Right renal cortex interstitium (tissue), 3 donors: ENCODE data around the gene ELMOD2. TPM values are rescaled to one million over a fixed set of nuclear protein-coding genes. Genes with fewer than 3 reads are reported as not detected.
"Not testable (repeated sequence)": the region's sequence is repeated elsewhere in the genome, so short reads cannot be mapped to it uniquely, and the experiment has no call there.

Experiments used
- DNase-seq, 3 donors: peaks; one replicate each; pipeline ENCODE4 v3.0.0-alpha.2; 2013; ENCODE audit warnings: low read depth in 3 of 3, low spot score in 2 of 3
- polyA plus RNA-seq, 3 donors: library from polyadenylated mRNA; unstranded; fragments of 120-200 nt; gene quantifications; one replicate each; pipeline ENCODE4 v1.2.1, GENCODE V29; 2013; ENCODE audit not compliant: insufficient read length in 3 of 3

ELMOD2 gene, protein sequence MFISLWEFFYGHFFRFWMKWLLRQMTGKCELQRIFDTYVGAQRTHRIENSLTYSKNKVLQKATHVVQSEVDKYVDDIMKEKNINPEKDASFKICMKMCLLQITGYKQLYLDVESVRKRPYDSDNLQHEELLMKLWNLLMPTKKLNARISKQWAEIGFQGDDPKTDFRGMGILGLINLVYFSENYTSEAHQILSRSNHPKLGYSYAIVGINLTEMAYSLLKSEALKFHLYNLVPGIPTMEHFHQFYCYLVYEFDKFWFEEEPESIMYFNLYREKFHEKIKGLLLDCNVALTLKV
- polyA plus RNA-seq: 10 to 100 TPM; 41.5 to 52.2 (median 47.7) TPM

- peak; percentile 80 to 94 (median 91) for DNase-seq
Measured at GRCh38 chr4:140523857-140524742, at the start of gene ELMOD2. ELMOD2 (plus strand) TSS chr4:140524168; CDS start chr4:140525429, 1,261 bp downstream.

GRCh38 chr4:140483445-140483844, 40.5 kb upstream of the ELMOD2 start:
- DNase-seq: no peak

DNA sequence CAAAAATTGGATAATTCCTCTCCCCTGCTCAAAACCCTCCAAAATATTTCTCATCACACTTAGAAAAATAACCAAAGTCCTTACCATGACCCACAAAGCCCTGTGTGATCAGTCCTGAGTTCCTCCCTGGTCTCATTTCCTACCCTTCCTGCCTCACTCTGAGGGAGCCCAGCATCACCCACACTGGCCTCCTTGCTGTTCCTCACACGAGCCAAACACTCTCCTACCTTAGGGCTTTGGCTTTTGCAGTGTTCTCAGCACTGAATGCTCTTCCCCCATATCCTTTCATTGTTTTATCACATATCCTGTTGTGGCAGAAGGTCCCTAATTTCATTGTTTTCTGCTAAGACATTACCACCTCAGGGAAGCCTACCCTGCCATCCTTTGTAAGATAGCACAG, 38.0 kb upstream of the ELMOD2 start:
- no peak for DNase-seq

- peak in 1 of 3 donors; percentile 10 for DNase-seq
Measured at GRCh38 chr4:140497405-140497746, 26.6 kb upstream of the ELMOD2 start.

DNA sequence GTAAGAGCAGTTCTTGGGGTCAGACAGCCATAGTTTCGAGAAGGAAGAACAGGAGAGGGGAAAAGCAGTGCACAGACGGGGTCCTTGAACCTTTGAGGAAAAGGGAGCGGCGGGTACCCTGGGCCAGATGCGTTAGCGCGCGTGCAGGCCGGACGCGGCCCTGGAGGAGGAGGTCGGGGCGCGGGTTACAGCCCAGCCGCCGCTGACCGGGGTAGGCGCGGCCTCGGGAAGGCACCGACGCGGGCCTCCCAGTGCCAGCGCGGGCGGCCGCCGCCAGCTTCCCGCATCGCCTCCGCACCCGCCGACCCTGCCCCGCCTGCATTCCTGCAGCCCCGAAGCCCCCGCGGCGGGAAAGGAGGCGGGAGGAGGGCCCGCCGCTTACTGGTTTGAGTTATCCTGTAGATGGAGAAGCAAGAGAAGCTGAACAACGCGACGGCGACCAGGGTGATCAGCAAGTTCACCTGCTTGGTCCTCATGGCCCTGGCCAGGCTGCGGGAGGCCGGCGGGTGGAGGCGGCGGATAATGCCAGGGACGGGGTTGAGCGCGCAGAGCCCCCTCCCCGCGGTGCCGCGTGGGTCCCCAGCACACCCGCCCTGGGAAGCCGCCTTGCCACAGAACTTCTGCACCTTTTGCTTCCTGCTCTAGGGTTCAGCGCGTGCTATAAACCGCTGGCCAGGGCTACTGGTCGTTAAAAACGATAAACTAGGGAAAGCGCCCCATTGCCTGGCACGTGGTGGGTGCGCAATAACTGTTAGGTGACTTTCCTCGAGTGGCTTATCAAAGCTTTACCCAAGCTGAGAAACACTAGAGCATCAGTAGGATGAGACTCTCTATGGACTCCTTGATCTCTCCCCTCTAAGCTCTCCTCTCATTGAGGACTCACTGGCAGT, 26.0 kb upstream of the ELMOD2 start, which contains the start of gene MGAT4D:
Gene MGAT4D (minus strand): TSS at position 547 of the 890 bp plus-strand sequence. CDS start 71 bp downstream, at position 476.
- no peak for DNase-seq

DNA sequence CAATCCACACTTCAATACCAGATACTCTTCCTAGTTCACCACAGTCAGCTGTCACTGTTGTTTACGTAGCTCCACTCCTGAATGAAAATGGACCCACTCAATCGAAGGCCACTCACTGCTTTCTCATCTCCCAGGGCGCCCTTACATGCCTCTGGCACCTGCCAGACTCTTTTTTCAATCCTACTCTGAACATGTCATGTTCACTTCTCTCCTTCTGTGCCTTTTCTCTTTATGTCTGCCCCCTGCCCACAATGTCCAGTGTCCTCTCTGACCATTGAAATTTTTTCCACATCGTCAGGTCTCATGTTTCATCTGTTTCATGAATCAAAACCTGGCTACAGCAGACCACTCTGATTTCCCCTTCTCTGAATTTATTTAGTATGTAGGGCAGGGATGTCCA, 24.6 kb upstream of the ELMOD2 start:
- no peak for DNase-seq

- no peak for DNase-seq
Measured at GRCh38 chr4:140504261-140504660, 19.7 kb upstream of the ELMOD2 start.

- not testable (repeated sequence) for DNase-seq
Measured at GRCh38 chr4:140513765-140514164, 10.2 kb upstream of the ELMOD2 start.

DNA sequence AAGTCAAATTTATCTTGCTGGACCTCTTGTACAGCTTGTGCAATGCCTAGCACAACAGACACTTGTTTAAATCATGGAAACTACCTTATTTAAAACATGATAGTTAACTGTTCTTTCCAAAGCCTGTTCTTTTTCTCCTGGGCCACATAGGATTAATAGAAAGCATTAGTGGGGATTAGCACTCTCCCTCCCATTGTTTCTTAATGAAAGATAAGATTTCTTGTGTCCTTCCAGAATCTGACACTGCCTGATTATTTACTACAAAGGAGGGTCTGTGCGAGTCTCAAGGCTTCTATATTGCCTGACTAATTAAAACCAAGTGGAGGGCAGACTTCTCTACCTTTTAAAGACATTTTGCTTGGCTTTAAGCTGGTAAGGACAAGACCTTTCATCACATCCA, 8.5 kb upstream of the ELMOD2 start:
- no peak for DNase-seq

GRCh38 chr4:140523370-140523856, 555 bp upstream of the ELMOD2 start:
- DNase-seq: no peak

- no peak for DNase-seq
Measured at GRCh38 chr4:140529434-140529833, 5.5 kb downstream of the ELMOD2 start.

- no peak for DNase-seq
Measured at GRCh38 chr4:140533951-140534480, 10.0 kb downstream of the ELMOD2 start.

DNA sequence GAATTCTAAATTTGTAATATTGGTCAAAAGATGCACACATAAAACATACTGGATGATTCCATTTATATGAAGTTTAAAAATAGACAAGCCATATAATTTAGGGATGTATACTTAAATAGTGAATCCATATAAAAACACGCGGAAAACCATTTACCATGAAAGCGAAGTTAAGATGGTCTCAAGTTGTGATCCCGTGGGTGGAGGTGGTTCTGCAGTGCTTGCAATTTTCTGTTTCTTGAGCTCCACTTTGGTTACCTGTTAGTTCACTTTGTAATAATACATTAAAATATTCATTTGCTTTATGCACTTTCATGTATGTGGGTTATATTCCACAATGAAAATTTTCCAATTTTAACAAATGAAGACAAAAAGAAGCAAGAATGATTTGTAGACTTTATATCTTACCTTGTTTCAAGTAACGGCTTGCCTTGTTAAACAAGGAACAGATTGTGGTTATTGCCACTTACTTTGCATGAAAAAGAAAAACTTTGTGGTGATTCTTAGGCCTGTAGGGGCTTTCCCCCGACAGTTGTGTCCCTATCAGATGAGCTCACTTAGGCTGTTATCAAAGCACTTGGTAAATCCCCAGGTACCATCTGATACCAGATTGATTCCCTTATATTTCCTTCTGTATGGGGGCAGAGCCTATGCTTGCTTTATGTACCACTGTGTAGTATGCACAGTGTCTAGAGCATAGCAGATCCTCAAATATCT, 32.6 kb downstream of the ELMOD2 start:
- no peak for DNase-seq

DNA sequence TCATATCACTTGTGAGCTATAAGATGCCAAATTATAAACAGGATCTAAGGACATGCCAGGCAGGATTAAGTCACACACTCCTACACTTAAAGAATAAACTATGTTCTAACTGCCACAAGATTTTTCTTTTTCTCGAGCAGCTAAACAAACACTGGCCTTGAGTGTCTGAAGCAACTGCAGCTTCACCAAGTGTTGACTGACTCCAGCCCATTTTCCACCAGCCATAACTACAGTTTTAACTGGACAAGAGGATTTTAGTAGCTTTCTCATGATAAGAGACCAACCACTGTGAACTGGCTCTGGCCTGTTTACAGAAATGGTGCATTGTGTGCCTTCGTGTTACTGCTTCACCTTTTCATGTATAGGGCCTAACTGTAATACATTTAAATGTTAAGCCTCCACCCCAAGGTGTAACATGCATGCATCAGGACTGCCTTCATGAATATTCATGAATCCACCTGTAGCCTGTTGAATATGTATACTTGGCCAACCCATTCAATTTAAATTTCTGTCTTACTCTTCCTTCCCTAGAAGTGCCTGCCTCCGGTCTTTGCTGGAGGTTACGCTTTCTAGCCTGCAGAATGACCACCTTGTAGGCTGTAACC, 34.0 kb downstream of the ELMOD2 start:
- no peak for DNase-seq

- DNase-seq: no peak
Measured at GRCh38 chr4:140559696-140560095, 35.7 kb downstream of the ELMOD2 start.

- no peak for DNase-seq
Measured at GRCh38 chr4:140568507-140569306, 44.7 kb downstream of the ELMOD2 start, which contains the start of gene UCP1. UCP1 (minus strand) TSS chr4:140568961; CDS start chr4:140568729, 232 bp downstream.

DNA sequence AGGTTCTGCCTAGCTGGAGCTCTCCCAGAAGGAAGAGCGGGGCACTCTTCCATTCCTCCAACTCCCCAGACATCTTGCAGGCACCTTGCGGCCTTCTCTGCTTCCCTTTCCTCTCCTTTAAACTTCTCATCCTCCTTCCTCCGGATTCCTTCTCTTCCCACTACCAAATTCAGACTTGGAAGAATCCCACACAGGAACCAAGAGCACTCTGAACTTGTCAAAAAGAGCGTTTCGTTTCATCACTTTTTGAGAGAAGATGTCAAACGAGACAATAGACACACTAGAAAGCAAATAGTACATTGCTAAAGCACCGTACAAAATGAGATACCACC, 45.3 kb downstream of the ELMOD2 start:
- no peak for DNase-seq

DNA sequence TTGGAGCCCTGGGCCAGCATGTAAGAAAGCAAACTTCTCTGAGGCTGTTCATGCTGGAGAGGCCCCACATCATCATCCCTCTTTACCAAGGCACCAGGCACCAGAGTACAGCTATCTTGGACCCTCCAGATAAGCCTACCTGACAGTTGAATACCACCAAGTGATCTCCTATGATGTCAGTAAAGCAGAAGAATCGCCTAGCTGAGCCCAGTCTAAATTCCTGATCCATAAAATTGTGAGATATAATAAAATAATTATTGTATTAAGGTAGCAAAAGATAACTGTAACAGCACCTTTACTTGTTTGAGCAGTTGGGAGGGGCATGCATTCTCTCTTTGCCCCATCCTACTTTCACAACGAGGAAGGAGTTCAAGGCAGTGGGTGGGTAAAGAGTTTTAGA, 47.7 kb downstream of the ELMOD2 start:
- no peak for DNase-seq
